HG03378 (cell line): ENCODE results near the gene SLC14A1.
A peak's percentile ranks its signal among the peaks of the same experiment; 100 is the strongest.
"Not testable (repeated sequence)": the region's sequence is repeated elsewhere in the genome, so short reads cannot be mapped to it uniquely, and the experiment has no call there.

ENCODE experiments used
- ATAC-seq: cut with Tn5 transposase; IDR thresholded peaks from one replicate; pipeline ENCODE4 v1.9.1; 2021; ENCODE audit warnings: mild to moderate bottlenecking, moderate library complexity; ENCODE audit not compliant: unreplicated experiment

Gene SLC14A1

DNA sequence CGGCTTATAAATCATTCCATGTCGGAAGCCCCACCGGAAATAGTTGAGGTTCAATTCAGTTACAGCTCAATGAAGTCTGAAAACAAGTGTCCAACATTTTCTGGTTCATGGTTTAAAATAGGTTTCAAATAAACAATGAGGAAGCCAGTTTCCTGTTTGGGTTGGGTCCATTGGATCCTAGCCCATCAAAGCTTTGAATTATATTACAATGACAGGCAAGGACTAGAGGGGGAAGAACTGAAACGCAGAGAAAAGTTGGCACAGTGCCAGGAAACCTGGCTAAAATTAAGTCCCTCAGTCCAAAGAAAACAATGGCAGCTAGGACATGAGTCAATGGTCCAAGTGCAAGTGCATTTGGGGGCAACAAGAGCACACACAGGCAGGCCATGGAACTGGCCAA, 32.0 kb downstream of the SLC14A1 start:
- ATAC-seq: no peak

DNA sequence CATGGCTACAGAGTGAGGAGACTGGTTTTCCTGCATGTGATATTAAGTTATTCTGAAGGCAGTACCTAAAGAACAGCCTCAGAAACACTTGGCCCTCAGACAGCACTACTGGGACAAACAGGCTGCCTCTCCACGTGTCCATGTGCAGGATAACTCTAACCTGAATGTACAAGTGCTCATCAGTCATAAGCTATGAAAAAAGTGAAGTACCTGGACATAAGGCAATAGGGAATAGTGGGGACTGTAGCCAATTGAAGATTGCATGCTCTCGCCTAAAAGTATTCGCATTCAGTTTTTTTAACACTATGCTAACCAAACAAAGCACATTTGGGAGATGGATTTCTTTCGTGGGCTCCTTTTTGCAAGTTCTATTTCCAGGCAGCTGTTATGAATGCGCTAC, 33.0 kb downstream of the SLC14A1 start:
- no peak for ATAC-seq

GRCh38 chr18:45757644-45758043, 33.7 kb downstream of the SLC14A1 start:
- not testable (repeated sequence) for ATAC-seq

- ATAC-seq: no peak
Observed at GRCh38 chr18:45760462-45761036, 36.6 kb downstream of the SLC14A1 start.

DNA sequence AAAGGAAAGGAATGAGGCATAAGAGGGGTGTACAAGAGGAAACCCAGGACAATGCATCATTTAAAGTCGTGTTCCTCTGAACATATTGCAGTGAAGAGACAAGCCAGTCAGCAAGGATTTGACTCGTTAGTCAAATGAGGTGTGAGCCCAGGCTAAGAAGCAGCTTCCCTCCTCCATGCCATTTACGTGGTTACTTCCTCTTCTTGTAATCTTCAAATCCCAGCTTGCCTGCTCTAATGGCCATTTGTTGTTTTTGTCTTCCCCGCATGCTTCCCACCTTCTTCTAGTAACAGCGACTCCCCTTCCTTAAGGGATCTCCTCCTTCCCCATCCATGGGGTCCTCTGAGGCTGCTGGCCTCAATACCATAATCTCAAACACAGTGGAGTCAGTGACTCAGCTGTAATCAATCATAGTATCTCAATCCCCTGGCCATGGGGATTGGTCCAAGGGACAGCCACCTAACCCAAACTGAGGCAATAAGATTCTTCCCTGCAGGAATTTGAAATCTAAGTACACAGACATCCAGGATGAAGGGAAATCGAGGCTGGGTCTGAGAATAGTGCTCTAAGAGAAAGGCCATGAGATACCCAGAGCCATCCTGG, 37.6 kb downstream of the SLC14A1 start:
- no peak for ATAC-seq

GRCh38 chr18:45764000-45764686, 40.2 kb downstream of the SLC14A1 start:
- no peak for ATAC-seq

DNA sequence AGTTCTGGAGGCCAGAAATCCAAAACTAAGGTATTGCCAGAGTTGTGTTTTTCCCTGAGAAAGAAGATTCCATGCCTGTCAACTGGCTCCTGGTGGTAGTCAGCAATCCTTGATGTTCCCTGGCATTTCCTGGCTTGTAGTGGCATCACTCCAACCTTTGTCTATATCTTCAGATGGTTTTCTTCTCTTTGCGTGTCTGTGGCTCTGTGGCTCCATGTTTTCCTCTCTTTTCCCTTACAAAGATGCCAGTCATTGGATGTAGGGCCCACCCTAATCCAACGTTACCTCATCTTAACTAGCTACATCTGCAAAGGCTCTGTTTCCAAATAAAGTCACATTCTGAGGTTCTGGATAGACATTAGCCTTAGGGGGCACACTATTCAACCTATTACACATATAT, 41.8 kb downstream of the SLC14A1 start:
- no peak for ATAC-seq

GRCh38 chr18:45771587-45772480, 47.9 kb downstream of the SLC14A1 start:
- no peak for ATAC-seq

DNA sequence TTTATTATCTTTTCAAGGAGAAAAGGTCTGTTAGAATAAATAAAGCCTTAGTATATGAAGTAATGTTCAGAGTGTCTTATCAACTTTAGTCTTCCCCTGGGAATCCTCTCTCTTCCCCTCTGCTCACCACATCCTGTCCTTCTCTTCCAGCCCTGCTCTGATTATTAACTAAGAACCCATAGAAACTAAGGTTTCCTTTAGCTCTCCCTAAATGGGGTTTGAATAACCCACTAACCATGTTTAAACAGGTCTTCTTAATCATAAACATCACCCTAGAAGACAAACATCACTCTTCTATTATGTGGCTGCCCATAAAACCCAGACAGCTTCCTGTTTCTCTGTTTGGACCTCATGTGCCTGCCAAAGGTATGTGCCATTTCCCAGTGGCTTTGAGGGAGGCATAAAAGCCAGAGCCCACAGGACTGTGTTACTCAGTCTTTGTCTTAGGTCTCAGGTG, 50.1 kb downstream of the SLC14A1 start:
- peak; percentile 89 for ATAC-seq

DNA sequence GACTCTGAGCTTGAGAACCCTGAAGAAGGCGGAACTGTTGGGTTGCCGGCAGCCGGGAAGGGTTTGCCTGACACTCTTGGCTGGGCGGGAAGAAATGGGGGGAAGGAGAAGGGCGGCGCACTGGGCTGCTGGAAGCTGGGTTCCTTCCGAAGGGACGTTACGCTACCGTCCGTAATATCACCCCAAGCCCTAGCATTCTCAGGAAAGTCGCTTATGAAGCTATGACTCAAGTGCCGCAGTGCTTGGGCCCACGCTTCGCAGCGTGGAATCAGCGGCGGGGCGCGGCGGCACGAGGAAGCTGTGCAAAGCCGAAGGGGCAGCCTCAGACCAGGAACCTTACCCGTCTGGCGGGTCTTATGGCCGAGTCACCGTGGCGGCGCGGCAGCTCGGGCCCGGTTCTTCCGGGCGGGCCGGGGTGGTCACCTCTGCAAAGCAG, 51.3 kb downstream of the SLC14A1 start:
- ATAC-seq: no peak

DNA sequence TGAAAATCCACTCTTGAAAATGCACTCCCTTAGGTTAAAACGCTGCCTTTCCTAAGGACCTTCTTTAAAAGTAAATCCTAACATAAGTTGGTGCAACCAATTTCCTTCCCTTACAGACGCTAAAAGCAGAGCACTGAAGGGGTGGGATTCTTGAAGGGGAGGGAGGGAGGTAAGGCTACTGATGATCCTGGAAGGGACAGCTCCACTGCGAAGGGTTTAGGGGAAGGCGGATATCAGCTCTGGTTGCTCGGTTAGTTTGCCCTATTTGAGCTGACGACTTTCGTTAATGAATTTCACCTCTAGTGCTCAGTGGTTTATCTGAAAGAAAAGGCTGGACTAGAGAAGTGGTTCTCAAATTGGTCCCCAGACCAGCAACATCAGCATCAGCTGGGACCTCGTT, 51.8 kb downstream of the SLC14A1 start:
- no peak for ATAC-seq

DNA sequence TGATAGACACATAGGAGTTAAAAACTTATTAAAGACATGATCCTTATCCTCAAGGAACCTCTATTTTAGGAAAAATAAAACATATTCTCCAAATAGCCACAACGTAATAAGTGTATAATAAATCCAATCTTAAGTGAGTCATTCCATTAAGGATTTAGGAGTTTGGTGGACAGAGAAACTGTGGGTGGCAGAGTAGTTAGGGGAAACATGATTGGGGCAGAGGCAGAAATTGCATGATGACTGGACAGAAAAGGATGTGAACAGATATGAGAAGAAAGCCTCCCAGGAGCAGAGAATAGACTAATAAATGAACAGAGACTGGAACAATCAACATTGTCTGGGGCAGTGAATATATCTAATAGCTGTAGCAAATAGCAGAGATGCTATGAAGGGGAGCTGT, 53.4 kb downstream of the SLC14A1 start:
- no peak for ATAC-seq

DNA sequence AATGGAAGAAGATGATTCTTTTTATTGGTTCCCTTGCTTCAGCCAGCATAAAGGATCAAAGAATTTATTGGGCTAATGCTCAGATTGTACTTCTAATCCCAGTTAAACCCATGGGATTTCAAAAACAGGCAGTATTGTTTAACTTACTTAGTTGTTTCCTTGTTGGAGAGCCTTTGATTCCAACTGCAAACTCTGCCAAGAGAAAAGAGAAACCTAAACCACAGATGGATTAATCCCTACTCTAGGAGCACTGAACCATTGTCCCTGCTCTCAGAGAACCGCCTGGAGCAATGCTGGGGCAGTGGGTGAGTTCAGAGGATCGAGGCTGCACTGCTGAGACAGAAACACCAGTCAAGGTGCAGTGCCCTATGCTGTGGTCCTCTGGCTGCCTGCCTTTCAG, 56.6 kb downstream of the SLC14A1 start:
- ATAC-seq: no peak

DNA sequence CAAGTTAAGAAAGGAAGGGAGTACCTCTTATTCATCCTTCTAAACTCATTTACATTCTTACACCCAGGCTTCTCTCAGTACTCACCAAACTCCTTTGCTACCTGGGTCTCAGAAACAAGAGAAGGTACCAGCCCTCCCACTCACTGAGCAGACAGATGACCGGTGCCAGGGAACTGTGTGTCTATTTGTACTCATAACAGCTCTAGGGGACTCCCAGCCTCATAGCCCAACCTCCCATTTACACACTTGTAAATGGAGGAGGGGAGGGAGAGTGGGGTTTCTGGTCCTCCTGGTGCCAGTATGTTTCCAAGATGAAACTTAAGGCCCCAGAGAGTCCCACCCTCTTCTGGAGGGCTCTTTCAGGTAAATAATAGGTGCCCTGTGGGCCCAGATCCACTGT, 58.7 kb downstream of the SLC14A1 start:
- peak; percentile 62 for ATAC-seq

- ATAC-seq: no peak
Observed at GRCh38 chr18:45783097-45784075, 59.4 kb downstream of the SLC14A1 start.

GRCh38 chr18:45785134-45785533, 61.2 kb downstream of the SLC14A1 start:
- ATAC-seq: no peak

GRCh38 chr18:45786941-45787340, 63.0 kb downstream of the SLC14A1 start:
- ATAC-seq: no peak

- ATAC-seq: no peak
Observed at GRCh38 chr18:45787346-45787745, 63.4 kb downstream of the SLC14A1 start.

- no peak for ATAC-seq
Observed at GRCh38 chr18:45788861-45789260, 64.9 kb downstream of the SLC14A1 start.
